Superior temporal gyrus (tissue), 1 donor: Measurements from ENCODE around the gene TEDC2.
A peak's percentile ranks its signal among the peaks of the same experiment; 100 is the strongest.
"Not testable (repeated sequence)": the region's sequence is repeated elsewhere in the genome, so short reads cannot be mapped to it uniquely, and the experiment has no call there.

Experiments
- DNase-seq: peaks from one replicate; pipeline ENCODE4 v3.0.0-alpha.2; 2016; ENCODE audit errors: extremely low spot score

Gene TEDC2

GRCh38 chr16:2477327-2477726 is 17.4 kb downstream of the TEDC2 start:
- no peak for DNase-seq

- DNase-seq: no peak
Observed at GRCh38 chr16:2478279-2478678, 18.4 kb downstream of the TEDC2 start.

GRCh38 chr16:2479996-2480395 is 20.1 kb downstream of the TEDC2 start:
- not testable (repeated sequence) for DNase-seq

GRCh38 chr16:2480948-2481347 is 21.0 kb downstream of the TEDC2 start:
- DNase-seq: no peak

GRCh38 chr16:2481676-2482075 is 21.8 kb downstream of the TEDC2 start:
- no peak for DNase-seq

DNA sequence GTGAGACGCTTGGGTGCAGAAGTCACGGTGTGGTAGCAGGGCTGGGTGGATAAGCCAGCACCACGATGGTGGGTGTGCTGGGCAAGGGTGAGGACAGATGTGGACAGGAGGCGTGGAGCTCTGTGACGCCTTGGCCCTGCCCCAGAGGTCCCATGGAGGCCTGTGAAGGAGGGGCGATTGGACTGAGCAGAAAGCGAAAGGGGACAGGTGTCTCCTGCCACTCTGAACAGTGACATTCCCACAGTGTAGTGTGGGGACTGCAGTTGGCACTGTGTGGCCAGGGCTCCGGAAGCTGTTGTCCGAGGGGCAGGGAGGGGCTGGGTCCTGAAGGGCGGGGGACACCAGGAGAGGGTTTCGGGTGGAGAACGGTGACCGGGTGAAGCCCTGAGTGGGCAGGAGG is 22.3 kb downstream of the TEDC2 start:
- no peak for DNase-seq

DNA sequence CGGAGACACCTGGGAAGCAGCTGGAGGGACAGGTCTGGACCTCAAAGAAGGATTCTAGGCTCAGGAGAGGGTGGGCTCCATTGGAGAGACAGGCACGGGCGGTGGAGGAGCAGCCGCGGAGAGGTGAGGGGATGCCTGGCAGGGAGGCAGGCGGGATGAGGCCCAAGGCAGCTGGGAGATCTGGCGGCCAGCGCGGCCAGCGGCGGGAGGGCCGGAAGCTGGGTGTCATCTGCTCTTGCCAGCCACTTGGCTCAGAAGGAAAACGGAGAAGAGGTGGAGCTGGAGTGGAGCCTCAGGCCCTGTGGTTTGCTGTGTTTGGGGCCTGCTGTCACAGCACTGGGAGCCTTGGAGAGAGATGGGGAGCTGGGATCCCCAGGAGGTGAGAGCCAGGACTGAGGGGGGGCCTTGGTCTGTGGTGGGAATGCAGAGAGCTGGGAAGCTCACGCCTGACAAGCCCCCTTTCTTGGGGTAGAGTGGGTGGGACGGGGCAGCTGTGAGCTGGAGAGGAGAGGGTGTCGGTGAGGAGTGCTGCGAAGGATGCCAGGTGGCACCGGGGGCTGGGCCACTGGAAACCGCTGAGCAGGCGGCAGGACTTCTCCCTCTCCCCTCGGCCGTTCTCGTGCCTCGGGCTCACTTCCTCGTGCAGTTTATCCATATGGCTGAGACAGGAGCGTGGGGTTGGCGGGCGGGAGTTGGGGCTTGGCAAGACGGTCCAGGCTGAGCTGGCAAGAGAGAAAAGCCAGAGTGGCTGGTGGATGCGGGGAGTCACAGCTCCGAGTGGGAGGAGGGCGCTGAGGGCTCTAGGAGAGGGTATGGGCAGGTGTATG is 23.0 kb downstream of the TEDC2 start:
- peak; percentile 73 for DNase-seq

- DNase-seq: no peak
Observed at GRCh38 chr16:2483939-2484897, 24.3 kb downstream of the TEDC2 start.

- no peak for DNase-seq
Observed at GRCh38 chr16:2484898-2485508, 25.1 kb downstream of the TEDC2 start.

DNA sequence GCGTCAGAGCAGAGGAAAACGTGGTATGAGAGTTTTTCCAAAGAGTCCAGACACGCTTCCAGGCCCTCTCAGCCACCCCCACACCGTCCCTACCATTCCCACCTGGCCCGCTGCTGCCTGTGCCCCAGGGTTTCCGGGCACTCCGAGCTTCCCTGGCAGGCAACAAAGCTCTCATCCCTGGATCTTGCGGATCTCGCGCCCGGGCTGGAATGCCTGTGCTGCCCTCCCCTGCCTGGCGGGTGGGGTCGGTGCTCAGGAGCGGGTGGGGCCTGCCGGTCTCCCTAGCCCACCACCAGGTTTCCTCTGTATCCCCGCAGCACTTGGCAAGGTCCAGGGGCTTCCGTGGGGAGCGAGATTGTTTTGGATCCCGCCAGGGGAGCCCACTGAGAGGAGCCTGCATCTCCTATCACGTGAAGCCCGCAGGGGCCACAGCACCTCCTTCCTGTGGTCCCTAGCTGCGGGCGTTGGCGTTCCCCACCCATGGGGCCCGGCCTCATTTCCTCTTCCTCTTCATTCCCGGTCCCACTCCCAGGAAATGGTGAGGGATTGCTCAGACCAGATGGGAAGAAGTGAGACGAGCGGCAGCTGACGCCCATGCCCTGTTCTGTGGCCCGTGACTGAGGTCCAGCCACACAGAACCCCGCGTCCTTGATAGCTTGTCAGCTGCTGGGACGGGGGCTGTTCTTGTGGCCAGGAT is 26.1 kb downstream of the TEDC2 start:
- DNase-seq: no peak

DNA sequence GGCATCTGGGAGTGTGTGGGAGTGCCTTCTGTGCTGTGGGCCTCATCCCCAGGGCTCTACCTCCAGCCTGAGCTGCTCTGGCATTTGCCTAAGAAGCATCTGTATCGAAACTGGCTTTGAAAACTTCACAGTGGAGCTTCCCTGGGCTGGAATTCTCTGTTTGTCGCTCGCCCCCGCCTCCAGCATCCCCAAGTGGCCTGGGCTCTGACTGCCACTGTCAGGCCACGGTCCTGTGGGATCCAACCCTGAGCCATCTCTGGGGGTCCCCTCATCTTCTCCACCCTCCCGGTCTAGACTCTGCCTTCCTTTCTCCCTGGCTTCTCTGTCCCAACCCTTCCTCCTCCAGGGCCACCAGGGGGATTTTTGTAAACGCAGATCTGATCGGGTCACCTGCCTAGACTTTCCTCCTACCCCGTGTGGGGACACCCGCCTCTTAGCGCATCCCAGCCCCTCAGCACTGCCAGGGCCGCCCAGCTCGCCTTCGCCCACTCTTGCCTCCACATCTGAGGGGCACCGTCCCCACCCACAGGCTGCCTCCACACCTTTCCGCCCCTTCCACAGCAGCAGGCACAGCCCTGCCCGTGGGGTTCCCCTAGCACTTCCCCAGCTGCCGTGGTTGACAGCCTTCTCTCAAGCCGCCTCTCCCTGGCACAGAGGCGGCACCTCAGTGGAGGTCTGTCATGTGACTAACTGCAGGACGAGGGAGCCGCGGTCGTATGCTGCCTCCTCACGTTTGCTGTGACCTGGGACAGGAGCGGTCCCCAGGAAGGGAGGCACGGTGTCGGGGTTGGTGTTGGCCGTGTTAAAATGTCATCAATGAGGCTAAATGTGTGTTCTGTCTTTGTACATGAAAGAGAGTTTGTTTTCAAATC is 27.0 kb downstream of the TEDC2 start:
- peak; percentile 58 for DNase-seq

DNA sequence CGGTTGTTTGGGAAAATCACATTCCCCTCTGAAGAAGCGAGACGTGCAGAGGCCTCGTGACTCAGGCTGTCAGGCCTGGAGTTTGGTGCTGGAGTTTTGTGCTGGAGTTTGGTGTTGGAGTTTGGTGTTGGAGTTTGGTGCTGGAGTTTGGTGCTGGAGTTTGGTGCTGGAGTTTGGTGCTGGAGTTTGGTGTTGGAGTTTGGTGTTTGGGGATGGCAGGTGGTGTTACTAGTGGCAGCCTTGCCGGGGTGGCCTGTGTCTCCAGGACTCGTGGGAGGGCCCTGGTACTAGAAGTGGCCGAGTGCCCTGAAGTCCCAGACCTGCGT is 27.6 kb downstream of the TEDC2 start:
- no peak for DNase-seq

DNA sequence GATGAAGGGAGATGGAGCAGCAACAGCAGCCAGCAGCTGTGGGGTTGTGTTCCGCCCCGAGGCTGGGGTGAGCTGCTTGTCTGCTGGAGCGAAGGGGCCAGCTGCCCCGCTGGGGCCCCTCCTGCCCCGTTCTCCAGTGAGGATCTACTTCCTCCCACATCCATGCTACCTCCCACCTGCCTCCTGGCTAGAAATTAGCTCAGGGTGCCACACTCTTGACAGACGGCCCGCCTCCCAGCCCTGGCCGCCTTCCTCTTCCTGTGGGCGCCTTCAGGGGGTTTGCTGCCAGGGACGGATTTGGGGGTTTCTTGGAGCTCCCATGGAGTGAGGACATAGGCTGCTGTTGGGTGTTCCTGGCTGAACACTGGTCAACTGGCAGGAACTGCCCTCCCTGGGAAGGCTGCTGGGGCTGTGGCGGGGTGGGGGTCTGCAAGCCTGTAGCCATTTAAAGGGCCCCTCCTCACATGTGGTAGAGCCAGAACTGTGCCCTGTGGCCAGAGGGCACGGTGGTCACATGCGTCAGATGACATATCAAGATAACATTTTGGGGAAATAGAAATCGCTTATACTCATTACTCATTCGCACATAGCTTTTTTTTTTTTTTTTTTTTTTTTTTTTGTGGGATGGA is 28.1 kb downstream of the TEDC2 start:
- DNase-seq: no peak

DNA sequence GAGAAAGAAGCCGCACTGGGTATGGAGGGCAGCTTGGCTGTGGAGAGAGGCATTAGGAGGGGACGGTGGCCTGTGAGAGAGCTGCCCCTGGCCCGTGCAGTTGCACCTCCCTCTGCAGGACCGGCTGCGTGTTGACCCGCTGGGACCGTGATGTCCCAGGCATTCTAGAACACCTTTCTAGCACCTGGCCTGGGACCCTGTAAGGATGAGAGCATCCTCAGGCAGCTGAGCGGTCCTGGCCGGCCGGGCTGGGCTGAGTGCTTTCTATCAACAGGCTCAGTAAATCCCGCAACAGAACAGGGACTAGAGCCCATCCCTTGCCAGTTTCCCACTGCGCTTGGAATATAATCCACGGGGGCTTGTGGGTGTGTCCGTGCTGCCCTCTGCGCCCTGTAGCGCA is 29.7 kb downstream of the TEDC2 start:
- peak; percentile 5 for DNase-seq

GRCh38 chr16:2490190-2491105 is 30.5 kb downstream of the TEDC2 start:
- DNase-seq: no peak

DNA sequence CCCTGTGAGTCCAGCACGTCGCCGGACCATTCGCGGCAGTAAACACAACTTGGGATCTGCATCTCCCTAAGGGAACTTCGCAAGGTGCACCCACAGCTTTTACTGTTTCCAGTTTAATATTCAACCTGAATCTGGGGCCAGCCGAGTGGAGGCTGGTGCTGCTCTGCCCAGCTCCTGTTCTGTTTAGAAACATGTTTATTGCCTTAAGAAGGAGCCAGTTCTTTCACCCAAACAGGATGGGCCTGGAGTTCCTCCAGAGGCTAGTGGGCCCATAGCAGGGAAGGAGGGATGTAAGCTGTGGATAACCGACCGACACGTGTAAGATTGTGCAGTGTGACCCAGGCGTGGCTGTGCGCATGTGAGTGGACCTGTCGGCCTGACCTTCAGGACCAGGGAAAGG is 32.4 kb downstream of the TEDC2 start:
- DNase-seq: no peak

- no peak for DNase-seq
Observed at GRCh38 chr16:2493605-2494004, 33.7 kb downstream of the TEDC2 start.

GRCh38 chr16:2494616-2495015 is 34.7 kb downstream of the TEDC2 start:
- no peak for DNase-seq

DNA sequence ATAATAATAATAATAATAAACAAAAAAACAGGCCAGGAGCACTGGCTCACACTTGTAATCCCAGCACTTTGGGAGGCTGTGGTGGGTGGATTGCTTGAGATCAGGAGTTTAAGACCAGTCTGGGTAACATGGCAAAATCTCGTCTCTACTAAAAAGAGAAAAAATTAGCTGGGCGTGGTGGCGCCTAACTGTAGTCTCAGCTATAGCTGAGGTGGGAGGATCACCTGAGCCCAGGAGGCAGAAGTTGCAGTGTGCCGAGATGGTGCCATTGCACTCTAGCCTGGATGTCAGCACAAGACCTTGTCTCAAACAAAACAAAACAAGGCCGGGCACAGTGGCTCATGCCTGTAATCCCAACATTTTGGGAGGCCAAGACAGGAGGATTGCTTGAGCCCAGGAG is 35.1 kb downstream of the TEDC2 start:
- no peak for DNase-seq
